GM12878 (cell line): Measurements from ENCODE around the gene ARHGEF1. TPM values are rescaled to one million over a fixed set of nuclear protein-coding genes. Genes with fewer than 3 reads are reported as not detected.
A peak's percentile ranks its signal among the peaks of the same experiment; 100 is the strongest.

Experiments used
- ATAC-seq: fragments of 200-7000 bp; cut with Tn5 transposase; 3 replicates; pipeline ENCODE4 v1.9.1; 2020; ENCODE audit warnings: mild to moderate bottlenecking, moderate library complexity
- BruUV-seq: library from RNA; stranded (reverse); fragments of 400-500 nt; replicated peaks from 2 replicates; lab custom pipeline; 2021; lab: Mats Ljungman, UMichigan
- CTCF ChIA-PET: fragments of 300-600 bp; sonication (Branson Sonifier 250); formaldehyde crosslinking; extraction: SDS; loops from one replicate; lab custom pipeline; 2021; ENCODE audit warnings: inconsistent platforms; lab: Yijun Ruan, JAX
- POLR2A ChIA-PET: fragments of 350-600 bp; formaldehyde crosslinking; extraction: SDS; loops from one replicate; lab custom pipeline; 2021; ENCODE audit warnings: inconsistent platforms; lab: Charles Lee
- RAD21 ChIA-PET: fragments of 300-600 bp; sonication (Branson Sonifier 250); formaldehyde crosslinking; loops from one replicate; lab custom pipeline; 2023; ENCODE audit warnings: antibody characterized with exemption; ENCODE audit not compliant: unreplicated experiment; lab: Charles Lee
- SMC1A ChIA-PET: fragments of 300-600 bp; sonication (Branson Sonifier 250); formaldehyde crosslinking; loops from one replicate; lab custom pipeline; 2023; ENCODE audit not compliant: unreplicated experiment, uncharacterized antibody; lab: Charles Lee
- DNase-seq: peaks from one replicate; pipeline ENCODE4 v3.0.0-alpha.2; 2011; ENCODE audit warnings: low read depth, low spot score
- FAIRE-seq: peaks from 3 replicates; lab custom pipeline; 2011; peaks lifted over from hg19 to GRCh38; lab: Jason Lieb, UNC
- H2AFZ ChIP-seq: 2 replicates; pipeline ENCODE4 v1.6.0; 2011; ENCODE audit warnings: low read depth, low read length, control low read depth; ENCODE audit not compliant: control insufficient read depth
- H3K27ac ChIP-seq: 2 replicates; pipeline ENCODE4 v1.5.1; 2011; ENCODE audit warnings: control low read depth; ENCODE audit not compliant: control insufficient read depth, insufficient read depth
- H3K27me3 ChIP-seq, 2 experiments: replicated peaks in 1 of 2; 2 replicates each; pipeline versions ENCODE4 v1.6.0 to v1.6.1; 2011; ENCODE audit warnings: low read length in 1 of 2; ENCODE audit not compliant: control insufficient read depth in 2 of 2, insufficient read depth in 2 of 2
- H3K36me3 ChIP-seq, 2 experiments: 2 replicates each; pipeline ENCODE4 v1.5.1; 2011; ENCODE audit warnings: low read length in 1 of 2; ENCODE audit not compliant: control insufficient read depth in 2 of 2, insufficient read depth in 2 of 2
- H3K4me1 ChIP-seq: 2 replicates; pipeline ENCODE4 v1.6.1; 2011; ENCODE audit warnings: mild to moderate bottlenecking, low read length, moderate library complexity, mixed read lengths; ENCODE audit not compliant: control insufficient read depth, insufficient read depth
- H3K4me2 ChIP-seq: 2 replicates; pipeline ENCODE4 v1.6.0; 2011; ENCODE audit warnings: control low read depth; ENCODE audit not compliant: control insufficient read depth, insufficient read depth
- H3K4me3 ChIP-seq: fragments of 200-600 bp; sonication (generic); 2 replicates; pipeline ENCODE4 v1.5.1; 2016
- H3K79me2 ChIP-seq: 2 replicates; pipeline ENCODE4 v1.6.0; 2011; ENCODE audit warnings: low read length; ENCODE audit not compliant: control insufficient read depth, insufficient read depth
- H3K9ac ChIP-seq: 2 replicates; pipeline ENCODE4 v1.8.0; 2011; ENCODE audit warnings: low read length, control low read depth, mixed read lengths; ENCODE audit not compliant: control insufficient read depth, insufficient read depth
- H3K9me3 ChIP-seq: replicated peaks from 3 replicates; pipeline ENCODE4 v1.5.1; 2011; ENCODE audit warnings: mild to moderate bottlenecking, low read length; ENCODE audit not compliant: control insufficient read depth, insufficient read depth
- H4K20me1 ChIP-seq: 2 replicates; pipeline ENCODE4 v1.6.0; 2011; ENCODE audit not compliant: control insufficient read depth, insufficient read depth
- BCL3 ChIP-seq: IDR thresholded peaks from 2 replicates; pipeline ENCODE4 v1.6.1; 2011; ENCODE audit warnings: borderline replicate concordance, low read depth, mild to moderate bottlenecking, moderate library complexity, low read length; ENCODE audit not compliant: insufficient read depth, poor library complexity, severe bottlenecking
- CBX5 ChIP-seq: sonication (generic); IDR thresholded peaks from 2 replicates; pipeline ENCODE4 v1.6.1; 2016; ENCODE audit warnings: low read depth, moderate library complexity, mild to moderate bottlenecking, inconsistent platforms
- CHD4 ChIP-seq: fragments of 200-600 bp; sonication (generic); IDR thresholded peaks from 2 replicates; pipeline ENCODE4 v1.6.1; 2016; ENCODE audit warnings: mild to moderate bottlenecking
- DPF2 ChIP-seq: fragments of 450-650 bp; IDR thresholded peaks from 2 replicates; pipeline ENCODE4 v1.6.1; 2017; ENCODE audit warnings: mild to moderate bottlenecking
- ETV6 ChIP-seq, 2 experiments: fragments of 450-650 bp in 1 of 2; IDR thresholded peaks in 1 of 2; conservative IDR thresholded peaks in 1 of 2; 2 replicates each; pipeline ENCODE4 v1.6.1; 2014; ENCODE audit warnings: antibody characterized with exemption in 1 of 2, borderline replicate concordance in 1 of 2, low read depth in 1 of 2, mild to moderate bottlenecking in 1 of 2, moderate library complexity in 1 of 2
- FOXM1 ChIP-seq: IDR thresholded peaks from 2 replicates; pipeline ENCODE4 v1.6.1; 2012; ENCODE audit warnings: low read depth, mild to moderate bottlenecking, inconsistent platforms, low read length, moderate library complexity
- HDAC6 ChIP-seq: fragments of 200-600 bp; sonication (generic); IDR thresholded peaks from one replicate; pipeline ENCODE4 v1.8.0; 2017; ENCODE audit warnings: antibody characterized with exemption; ENCODE audit not compliant: unreplicated experiment
- NFYA ChIP-seq: IDR thresholded peaks from 2 replicates; pipeline ENCODE4 v1.6.1; 2011; ENCODE audit warnings: low read depth, mild to moderate bottlenecking, low read length, improper control_type of control experiment, borderline replicate concordance
- POLR2AphosphoS5 ChIP-seq: IDR thresholded peaks from 2 replicates; pipeline ENCODE4 v1.6.1; 2011; ENCODE audit warnings: mild to moderate bottlenecking, low read length, inconsistent platforms
- RELA ChIP-seq: fragments of 450-650 bp; IDR thresholded peaks from 2 replicates; pipeline ENCODE4 v1.8.0; 2014; ENCODE audit warnings: borderline replicate concordance; ENCODE audit not compliant: partially characterized antibody
- SMARCA5 ChIP-seq: fragments of 450-650 bp; IDR thresholded peaks from 2 replicates; pipeline ENCODE4 v1.6.1; 2017; ENCODE audit warnings: mild to moderate bottlenecking
- ZBTB40 ChIP-seq: fragments of 450-650 bp; IDR thresholded peaks from 2 replicates; pipeline ENCODE4 v1.6.1; 2016; ENCODE audit warnings: mild to moderate bottlenecking, moderate library complexity, borderline replicate concordance
- WGBS: methylation state at CpG from one replicate; pipeline ENCODE4 v1.1.6; 2016; ENCODE audit warnings: low lambda C conversion rate; ENCODE audit not compliant: insufficient replicate concordance, insufficient coverage; ENCODE audit errors: missing lambda C conversion rate; 5-methylcytosine and 5-hydroxymethylcytosine counted together
- in situ Hi-C: fragments of 300-500 bp; cut with MboI; formaldehyde crosslinking; loops from 9 replicates; pipeline ENCODE4 v1.14.3; 2018; ENCODE audit warnings: mixed read lengths
- intact Hi-C: fragments of 100-400 bp; cut with micrococcal nuclease; formaldehyde crosslinking; loops from one replicate; pipeline ENCODE4 v1.14.2; 2022; ENCODE audit not compliant: unreplicated experiment
- polyA plus RNA-seq, 11 experiments: library from polyadenylated mRNA; depleted of rRNA in 4 of 11; unstranded in 6 of 11; stranded (reverse) in 5 of 11; fragments of >200 nt; fragmentation: Nextera tagmentation in 4 of 11; fragmentation: Illumina TruSeq in 1 of 11; extraction: Ambion mirVana in 4 of 11; extraction: Trizol in 1 of 11; gene quantifications; 1 replicate in 1 of 11; 2 replicates in 10 of 11; pipeline versions ENCODE4 v1.2.1 to v1.2.3, GENCODE V29; 2011 to 2016; ENCODE audit warnings: inconsistent platforms in 2 of 11, missing spikeins in 2 of 11, low read depth in 1 of 11
- total RNA-seq, 4 experiments: library from RNA; depleted of rRNA in 3 of 4; stranded (reverse); fragments of >200 nt in 3 of 4; fragmentation: Illumina TruSeq in 1 of 4; extraction: Trizol in 1 of 4; gene quantifications; 2 replicates each; pipeline versions ENCODE4 v1.2.1 to v1.2.3, GENCODE V29; 2013 to 2021
- TF ChIP-seq, protein P1 (sequence below): fragments of 450-650 bp; IDR thresholded peaks from 2 replicates; pipeline ENCODE4 v1.6.1; 2017; ENCODE audit warnings: mild to moderate bottlenecking
- TF ChIP-seq, protein P2 (sequence below): fragments of 150-350 bp; IDR thresholded peaks from 2 replicates; pipeline ENCODE4 v1.6.1; 2014; ENCODE audit warnings: mild to moderate bottlenecking, low read depth, low read length

The ARHGEF1 gene
- total and polyA plus RNA-seq, 10 of the 15 experiments (the other 5 are each of a cell fraction or from before 2014, with no cell fraction given), result 1.2 to 207 (median 53.9) TPM

GRCh38 chr19:41883463-41883820, 458 bp downstream of the ARHGEF1 start:
- H3K36me3 ChIP-seq, result peaks cover 5 to 9% of the 10 kb centered on the region in 2 experiments; a peak in 3 of 4 replicates
- H3K27me3 ChIP-seq, result no peaks in the 10 kb centered on the region
- CTCF ChIA-PET, result interaction anchor here (1.2 to 10.8 kb wide), 4 partner anchors 9 to 54 kb away, joined by 3 to 136 read pairs (median 27); partner anchors contain the start of genes CD79A and RPS19
- peak overlapping the region; percentile 87 for H3K27ac ChIP-seq
- peak overlapping the region; percentile 89 for H3K4me3 ChIP-seq
- under 1% methylated on average over 23 of the region's 23 CpGs for WGBS
- intact Hi-C loops (no loop called here), in situ Hi-C loops (no loop called here)
- SMC1A ChIA-PET, result interaction anchor here (0.7 to 2.1 kb wide), 2 partner anchors 20 to 24 kb away, joined by 3 to 6 read pairs; partner anchors contain the start of gene RPS19
- peak overlapping the region; percentile 21; the same call in 1 of the 2 replicates for H2AFZ ChIP-seq
- H3K79me2 ChIP-seq, result peaks cover 73% of the 10 kb centered on the region
- RAD21 ChIA-PET, result interaction anchor here (7.1 kb wide), 1 partner anchor 9 kb away, joined by 120 read pairs; the partner anchor contains the start of gene CD79A
- DNase-seq (no peak), ATAC-seq (peak; percentile 9), FAIRE-seq (peak; percentile 41)
- BruUV-seq, result TSS peak; percentile 91
- H3K4me1 ChIP-seq, result peaks cover 33% of the 10 kb centered on the region
- peak overlapping the region; percentile 73 for H3K9ac ChIP-seq
- H3K4me2 ChIP-seq, result peak overlapping the region; percentile 52
- no peaks in the 10 kb centered on the region for H3K9me3 ChIP-seq
- no peaks in the 10 kb centered on the region for H4K20me1 ChIP-seq
- POLR2A ChIA-PET, result interaction anchor here (0.6 to 6.9 kb wide), 5 partner anchors 11 to 623 kb away, joined by 3 to 90 read pairs (median 8); partner anchors contain the start of gene RPS19
- TF ChIP-seq RELA (no peak), CBX5 (no peak), CHD4 (no peak), POLR2AphosphoS5 (peak; percentile 0; the same call in 1 of the 2 replicates), NFYA (no peak), DPF2 (no peak), ZBTB40 (no peak), BCL3 (no peak), SMARCA5 (no peak), ETV6 (conservative IDR thresholded peaks at IDR 0.05 in 1 of 2, IDR thresholded peaks at IDR 0.05 in 1 of 2; ENCODE audit: borderline replicate concordance in 1 of 2, low read depth in 1 of 2) (peak in 1 of 2 experiments; percentile 2; a peak in 1 of 4 replicates), HDAC6 (no peak), FOXM1 (0 out of 2 replicates have a peak, but pooled peaks have one; percentile 12)
- TF ChIP-seq, protein P1, sequence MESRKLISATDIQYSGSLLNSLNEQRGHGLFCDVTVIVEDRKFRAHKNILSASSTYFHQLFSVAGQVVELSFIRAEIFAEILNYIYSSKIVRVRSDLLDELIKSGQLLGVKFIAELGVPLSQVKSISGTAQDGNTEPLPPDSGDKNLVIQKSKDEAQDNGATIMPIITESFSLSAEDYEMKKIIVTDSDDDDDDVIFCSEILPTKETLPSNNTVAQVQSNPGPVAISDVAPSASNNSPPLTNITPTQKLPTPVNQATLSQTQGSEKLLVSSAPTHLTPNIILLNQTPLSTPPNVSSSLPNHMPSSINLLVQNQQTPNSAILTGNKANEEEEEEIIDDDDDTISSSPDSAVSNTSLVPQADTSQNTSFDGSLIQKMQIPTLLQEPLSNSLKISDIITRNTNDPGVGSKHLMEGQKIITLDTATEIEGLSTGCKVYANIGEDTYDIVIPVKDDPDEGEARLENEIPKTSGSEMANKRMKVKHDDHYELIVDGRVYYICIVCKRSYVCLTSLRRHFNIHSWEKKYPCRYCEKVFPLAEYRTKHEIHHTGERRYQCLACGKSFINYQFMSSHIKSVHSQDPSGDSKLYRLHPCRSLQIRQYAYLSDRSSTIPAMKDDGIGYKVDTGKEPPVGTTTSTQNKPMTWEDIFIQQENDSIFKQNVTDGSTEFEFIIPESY, result no peak
- TF ChIP-seq, protein P2, sequence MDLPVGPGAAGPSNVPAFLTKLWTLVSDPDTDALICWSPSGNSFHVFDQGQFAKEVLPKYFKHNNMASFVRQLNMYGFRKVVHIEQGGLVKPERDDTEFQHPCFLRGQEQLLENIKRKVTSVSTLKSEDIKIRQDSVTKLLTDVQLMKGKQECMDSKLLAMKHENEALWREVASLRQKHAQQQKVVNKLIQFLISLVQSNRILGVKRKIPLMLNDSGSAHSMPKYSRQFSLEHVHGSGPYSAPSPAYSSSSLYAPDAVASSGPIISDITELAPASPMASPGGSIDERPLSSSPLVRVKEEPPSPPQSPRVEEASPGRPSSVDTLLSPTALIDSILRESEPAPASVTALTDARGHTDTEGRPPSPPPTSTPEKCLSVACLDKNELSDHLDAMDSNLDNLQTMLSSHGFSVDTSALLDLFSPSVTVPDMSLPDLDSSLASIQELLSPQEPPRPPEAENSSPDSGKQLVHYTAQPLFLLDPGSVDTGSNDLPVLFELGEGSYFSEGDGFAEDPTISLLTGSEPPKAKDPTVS, result no peak
